ENCODE data around the gene TM9SF3.

The TM9SF3 gene

DNA sequence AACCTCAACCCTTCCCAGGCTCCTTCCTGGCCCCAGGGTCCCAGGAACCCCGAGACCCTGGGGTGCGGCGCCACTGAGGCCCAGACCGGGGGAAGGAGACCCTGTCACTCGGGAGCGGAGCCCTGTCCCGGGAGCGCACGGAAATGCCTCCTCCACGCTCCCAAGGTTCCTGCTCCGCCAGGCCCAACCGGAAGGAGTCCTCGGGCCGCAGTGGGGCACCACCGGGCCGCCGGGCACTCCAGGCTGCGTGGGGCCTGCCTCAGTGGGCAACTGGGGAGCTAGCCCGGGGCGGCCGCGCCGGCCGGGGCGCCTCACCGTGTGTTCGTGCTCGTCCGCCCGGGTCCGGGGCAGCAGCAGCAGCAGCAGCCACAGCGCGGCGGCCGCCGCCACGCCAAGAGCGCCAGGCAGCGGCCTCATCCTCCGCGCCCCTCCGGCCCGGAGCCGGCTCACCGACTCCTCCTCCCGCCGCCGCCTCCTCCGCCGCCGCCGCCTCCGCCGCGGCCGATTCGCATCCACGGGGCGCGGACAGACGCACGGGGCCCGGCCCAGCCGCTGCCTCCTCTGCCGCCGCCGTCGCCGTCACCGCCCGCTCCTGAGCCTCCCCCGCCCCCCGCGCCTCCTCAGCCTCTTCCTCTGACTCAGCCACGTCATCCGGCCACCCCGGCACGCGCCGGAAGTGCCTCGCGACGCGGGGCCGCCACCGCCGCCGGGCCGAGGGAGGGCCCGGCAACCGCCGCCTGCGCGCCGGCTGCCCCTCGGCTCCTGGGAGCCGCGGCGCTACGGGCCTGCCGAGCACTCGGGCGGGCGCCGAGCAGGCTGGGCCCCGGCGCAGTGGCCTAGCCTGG is at the start of gene TM9SF3:
TM9SF3 (minus strand) TSS at position 594 of the 845 bp plus-strand sequence; CDS start at position 417, 177 bp downstream.
- peak; percentile 33 for DNase-seq (ENCODE audit: low read depth)

DNA sequence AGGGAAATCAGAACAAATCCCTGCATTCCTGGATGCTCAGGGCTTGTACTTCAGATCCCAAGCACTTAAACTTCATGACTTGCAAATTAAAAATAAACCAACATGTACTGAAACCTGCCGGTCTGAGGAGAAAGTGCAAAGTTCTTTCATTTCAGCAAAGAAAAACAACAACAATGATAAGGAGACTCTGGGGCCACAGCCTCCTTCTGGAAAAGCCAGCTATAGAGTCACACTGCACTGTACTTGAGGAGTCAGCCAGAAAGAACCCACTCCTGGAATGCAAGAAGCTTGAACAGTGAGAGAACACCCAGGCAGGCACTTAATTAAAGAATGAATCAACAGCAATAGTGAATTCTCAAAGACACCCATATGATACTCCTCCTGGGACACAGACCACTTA is 49.7 kb upstream of the TM9SF3 start:
- DNase-seq (ENCODE audit: low read depth): no peak

DNA sequence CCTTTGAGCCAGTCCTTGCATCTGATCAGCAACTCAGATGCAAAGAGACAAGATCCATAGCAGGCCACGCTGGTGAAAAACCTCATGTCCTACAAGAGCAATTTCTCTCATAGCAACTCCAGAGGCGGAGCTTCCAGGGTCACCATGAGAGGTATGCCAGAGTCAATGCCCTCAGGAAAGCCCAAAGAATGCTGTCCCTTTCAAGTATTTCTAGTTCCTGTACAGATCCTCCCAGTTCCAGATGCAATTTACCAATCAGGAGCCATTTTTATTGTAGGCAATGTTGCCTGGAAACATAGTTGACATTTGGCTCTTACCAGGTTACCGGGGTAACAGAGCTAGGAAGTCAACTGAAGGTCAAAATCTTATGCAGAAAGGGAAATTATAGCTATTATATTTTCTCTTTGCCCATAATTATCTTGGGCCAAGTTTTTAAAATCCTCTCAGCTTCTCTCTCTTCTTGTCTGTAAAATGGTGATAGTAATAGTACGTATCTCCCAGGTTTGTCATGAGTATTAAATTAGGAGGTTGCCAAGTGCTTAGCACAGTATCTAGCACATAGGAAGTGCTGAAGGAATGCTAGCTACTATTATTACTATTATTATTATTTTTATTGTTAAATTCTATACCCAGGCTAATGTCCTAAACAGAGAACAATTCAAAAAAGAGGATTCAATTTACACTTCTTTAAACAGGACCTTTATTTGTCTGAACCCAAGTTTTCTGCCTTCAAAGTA is 46.3 kb upstream of the TM9SF3 start:
- DNase-seq (ENCODE audit: low read depth): no peak

DNA sequence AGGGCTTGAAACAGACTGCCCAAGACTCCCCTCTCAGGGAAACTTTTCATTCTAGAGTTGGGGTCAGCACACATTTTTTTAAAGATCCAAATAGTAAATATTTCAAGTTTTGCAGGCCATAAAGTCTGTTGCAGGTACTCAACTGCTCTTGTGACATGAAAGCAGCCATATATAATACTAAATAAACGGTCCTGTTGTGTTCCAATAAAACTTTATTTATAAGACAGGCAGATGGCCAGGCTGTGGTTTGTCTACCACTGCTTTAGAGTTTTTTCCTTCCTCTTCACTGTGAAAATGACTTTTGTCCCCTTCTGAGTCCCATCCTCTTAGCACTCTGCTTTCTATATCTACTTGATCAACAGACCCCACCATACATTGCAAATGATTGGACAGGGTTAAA is 40.5 kb upstream of the TM9SF3 start:
- no peak for DNase-seq (ENCODE audit: low read depth)

DNA sequence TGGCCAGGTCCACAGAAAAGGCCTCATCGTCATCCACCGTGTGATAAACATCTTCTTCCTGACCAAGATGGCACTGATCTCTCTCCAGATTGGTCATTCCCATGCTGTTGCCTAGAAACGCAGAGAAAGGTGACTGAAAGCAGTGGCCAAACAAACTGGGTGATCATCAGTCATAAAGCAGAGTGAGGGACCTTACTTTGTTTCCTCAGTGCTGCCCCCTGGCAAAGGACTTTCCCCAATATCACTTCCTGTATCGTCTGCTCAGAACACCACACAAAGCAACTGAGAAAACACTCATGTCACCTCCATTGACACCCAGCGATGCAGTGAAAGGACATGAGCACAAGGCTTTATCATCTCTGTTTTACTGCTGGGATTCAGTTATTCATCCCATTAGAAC is 40.0 kb upstream of the TM9SF3 start:
- DNase-seq (ENCODE audit: low read depth): no peak

DNA sequence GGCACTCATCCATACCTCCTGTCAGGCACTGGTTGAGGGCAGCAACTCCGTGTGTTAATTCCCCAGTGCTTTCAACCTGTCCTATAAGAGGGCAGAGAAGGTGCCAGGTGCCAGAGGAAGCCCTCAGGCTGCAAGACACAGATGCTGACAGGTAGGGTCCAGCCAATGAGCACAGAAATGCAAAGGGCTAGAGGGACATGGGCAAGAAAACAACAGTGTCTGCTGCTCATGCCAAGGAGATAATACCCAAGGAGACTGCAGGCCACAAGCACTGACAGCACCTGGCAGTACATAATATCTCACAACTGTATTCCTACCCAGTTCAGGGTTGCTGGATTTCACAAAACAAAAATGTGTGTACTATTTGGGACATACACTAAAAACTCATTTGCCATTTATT is 38.4 kb upstream of the TM9SF3 start:
- DNase-seq (ENCODE audit: low read depth): no peak

DNA sequence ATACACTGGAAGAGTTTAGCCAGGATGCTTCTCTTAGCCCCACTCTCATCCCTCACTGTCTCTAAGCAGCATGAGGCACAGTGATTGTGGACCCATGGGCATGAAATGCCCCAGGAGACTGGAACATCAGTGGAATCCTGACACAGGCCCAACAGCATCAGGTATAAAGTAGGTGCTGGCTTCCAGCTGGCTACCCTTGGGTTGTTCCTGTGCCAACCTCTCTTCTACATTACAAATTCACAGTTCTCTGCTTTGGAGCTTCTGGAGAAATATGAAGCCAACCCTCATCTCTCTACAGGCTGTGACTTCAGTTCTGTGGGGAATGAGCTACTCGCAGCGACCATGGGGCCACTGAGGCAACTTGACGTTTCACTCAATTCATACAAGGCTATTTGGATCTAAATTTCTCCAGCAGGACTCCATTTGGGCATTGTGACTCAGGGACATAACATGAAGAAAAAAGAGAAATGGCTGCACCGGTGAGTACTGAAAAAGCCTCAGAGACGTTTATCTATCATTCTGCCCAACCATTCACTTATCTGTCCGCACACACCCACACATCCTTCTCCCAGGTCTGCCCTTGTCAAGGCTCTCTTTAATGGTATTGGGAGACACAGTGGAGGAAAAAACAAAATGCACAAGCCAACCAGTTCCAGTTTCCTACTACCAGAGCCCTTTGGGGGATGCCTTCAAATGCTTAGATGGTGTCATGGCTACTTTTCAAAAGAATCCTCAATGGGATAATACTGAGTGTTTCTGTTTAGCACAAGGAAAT is 35.4 kb upstream of the TM9SF3 start:
- DNase-seq (ENCODE audit: low read depth): no peak

DNA sequence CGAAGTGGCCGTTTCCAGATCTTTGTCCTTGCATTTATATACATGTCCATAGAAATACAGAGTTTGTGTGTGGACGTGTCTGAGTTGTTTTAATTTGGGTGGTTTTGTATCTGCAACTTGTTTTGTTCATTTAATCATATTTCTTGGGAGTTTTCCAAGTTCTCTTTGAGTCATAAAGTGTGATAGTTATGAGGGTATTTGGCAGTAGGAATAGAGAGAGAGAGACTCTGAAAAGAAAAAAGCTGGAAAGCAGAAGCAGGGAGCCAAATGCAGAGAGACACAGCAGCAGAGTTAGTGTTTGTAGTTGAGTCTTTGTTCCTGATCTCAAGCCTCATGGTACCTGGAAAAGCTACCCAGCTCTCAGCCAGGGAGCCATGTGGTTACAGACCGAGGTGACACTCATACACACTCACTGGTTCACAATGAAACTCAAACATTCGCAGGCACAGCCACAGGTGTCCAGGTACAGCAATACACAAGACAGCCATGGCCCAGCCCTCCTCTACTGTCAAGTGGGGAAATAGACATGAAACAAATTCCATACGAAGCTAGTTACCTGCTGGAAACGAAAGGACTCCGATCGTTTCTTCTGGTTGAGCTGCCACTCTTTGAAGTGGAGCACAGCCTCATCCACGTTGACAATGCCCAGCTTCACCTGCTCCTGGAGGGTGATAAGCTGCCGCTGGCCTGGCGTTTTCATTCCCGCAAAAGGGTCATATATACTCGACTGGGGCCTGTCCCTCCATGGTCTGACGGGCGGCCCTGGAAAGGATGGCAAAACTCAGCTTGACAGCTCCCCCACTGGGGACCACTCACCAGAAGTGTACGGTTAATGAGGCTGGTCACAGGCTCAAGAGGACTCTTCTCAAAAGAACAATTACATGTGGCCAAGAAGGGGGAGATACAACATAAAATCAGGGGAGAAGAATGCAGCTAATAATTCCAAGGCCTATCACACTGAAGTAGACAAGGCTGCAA is 33.3 kb upstream of the TM9SF3 start:
- no peak for DNase-seq (ENCODE audit: low read depth)

DNA sequence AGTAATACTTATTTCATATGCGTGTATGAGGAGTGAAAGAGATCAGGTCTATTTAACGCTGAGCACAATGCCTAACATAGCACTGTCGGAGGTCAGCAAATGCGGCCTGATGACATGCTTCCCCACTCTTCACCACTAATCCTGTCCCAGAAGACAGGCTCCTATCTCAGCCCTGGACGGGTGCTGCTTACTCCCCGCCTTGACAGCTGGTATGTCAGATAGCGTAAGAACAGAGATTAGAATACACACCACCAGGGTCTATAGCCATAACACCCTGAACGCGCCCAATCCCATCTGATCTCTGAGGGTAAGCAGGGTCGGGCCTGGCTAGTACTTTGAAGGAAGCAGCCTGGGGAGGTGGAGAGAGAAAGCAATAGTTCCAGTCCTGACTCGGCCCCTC is 32.3 kb upstream of the TM9SF3 start:
- no peak for DNase-seq (ENCODE audit: low read depth)

DNA sequence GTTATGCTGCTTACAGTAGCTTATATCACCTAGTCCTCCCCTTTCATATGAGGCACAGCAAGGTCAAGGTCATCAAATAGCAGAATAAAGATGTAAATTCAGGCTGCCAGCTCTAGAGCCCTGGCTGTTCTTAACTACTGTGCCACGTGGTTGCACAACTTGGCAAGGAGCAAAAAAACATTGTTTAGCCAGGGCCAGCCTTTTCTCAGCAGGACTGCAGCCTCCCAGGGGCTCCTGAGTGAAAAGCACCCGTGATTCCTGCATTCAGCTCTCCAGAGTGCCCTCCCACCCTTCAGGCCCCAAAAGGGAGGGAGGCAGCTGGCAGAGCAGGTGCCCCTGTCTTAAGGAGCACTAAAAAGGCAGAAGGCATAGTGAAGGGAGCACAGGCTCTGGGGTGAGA is 31.8 kb upstream of the TM9SF3 start:
- no peak for DNase-seq (ENCODE audit: low read depth)

DNA sequence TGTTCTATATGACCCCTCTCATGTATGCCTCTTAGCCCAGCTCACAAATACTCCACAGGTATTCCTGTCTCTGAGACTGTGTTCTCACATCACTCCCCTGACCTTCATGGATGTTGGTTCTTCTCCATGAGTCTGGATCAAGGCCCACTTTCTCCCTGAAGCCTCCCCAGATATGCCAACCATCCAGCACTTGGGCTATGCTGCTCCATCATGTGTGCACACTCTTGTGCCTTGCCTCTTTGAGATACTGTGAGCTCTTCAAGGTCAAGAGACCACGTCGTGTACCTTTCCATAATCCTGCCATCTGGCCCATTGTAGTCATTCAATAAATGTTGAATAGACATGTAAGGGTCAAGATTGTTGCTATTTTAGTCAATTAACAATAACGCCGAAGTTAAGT is 30.1 kb upstream of the TM9SF3 start:
- DNase-seq (ENCODE audit: low read depth): no peak

DNA sequence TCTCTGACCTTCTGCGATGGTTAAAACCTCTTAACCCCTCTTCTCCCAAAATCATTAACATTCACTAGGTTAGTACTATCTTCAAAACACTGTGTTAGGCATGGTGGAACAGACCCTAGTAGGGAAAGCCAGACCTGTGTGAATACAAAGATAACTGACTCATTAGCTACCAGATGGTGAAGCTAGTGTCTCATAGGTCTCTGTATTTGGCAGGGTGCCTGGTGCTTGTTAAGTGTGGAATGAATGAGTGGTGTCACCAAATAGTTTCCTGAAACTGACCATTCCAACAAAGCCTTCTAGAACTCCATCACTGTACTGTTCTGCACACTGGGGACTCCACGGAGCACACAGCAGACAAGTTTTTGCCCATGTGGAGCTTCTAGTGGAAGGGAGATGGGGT is 27.7 kb upstream of the TM9SF3 start:
- DNase-seq (ENCODE audit: low read depth): peak; percentile 66

DNA sequence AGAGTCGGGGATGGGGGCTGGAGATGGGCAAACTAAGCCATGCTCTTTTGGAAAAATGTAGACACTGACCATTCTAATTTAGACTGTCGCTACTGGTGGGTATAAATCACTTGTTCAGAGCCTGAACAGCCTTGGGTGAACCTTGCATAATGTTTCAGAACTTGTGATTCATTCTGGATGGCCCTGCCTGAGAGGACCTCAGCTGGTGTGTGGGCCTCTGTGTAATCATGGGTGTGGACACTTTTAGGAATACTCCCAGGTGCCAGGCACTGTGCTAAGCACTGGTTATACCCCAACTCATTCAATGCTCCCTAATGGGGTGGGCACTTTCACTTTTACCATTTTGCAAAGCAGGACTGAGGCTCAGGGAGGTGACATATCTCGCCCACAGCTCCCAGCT is 26.8 kb upstream of the TM9SF3 start:
- no peak for DNase-seq (ENCODE audit: low read depth)

DNA sequence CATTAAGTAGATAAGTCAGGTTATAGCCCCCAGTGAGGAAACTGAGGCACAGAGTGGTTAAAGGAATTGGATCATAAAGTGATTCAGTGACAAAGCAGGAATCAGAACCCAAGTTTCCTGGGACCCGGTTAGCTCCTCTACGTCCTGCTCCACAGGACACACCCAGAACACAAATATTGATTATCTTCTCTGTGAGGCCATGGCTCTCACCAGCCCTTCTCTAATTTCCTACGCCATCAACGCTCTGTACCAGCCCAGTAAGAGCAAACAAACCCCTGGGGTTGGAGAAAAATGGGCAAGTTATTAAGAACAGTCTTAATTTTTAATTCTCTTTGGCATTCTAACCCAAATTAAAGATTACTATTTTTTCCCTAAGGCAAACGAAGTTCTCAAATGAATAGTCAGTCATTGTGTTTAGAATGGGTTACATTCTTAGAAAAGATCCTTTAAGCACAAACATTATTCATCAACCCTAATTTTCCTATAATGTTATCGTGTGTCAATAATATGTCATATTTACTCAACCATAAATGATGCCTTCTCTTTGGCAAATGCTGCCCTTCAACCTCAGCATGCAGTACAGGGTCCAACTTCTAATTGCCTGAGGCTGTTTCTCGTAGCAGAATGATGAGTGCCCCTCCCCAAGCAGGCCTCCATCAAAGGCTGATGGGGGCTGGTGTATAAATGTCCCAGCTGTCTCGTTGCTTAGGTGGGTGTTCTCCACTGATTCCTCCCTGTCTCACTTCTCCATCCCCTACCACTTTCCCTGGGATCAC is 25.4 kb upstream of the TM9SF3 start:
- no peak for DNase-seq (ENCODE audit: low read depth)

DNA sequence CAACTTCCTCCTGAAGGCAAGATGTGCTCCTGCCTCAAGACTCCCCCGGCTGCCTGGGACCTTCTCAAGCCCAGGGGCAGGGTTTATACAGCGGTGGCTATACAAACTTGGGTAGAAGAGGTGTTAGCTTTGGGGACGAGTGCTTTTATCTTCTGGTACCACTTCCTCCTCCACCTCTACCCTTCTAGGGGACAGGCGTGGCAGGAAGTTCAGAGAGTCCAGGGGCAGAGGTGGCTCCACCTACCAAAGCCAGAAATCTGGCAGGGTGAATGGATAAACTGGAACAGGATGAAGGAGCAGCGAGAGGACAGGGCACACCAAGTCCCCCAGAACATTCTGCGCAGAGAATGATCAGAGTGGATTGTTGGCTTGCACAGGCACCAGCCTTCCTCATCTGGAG is 24.0 kb upstream of the TM9SF3 start:
- no peak for DNase-seq (ENCODE audit: low read depth)

DNA sequence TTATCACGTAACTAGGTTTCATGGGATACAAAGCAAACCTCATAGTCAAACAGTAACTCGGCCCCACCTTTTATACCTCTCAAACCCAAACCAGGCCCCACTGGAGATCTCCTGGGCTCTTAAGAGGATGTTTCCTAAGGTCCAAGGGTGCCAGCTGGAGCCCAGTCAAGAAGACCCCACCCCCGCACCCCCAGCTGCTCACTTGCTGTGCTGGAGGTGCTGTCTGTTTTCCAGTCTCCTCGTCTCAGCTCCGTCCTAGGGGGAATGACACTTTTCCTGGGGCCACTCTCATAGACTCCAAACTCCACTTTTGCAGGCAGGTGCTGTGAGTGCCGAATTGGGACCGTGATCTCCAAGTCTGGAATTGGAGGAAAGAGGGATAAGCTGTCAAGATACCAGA is 22.7 kb upstream of the TM9SF3 start:
- DNase-seq (ENCODE audit: low read depth): no peak

DNA sequence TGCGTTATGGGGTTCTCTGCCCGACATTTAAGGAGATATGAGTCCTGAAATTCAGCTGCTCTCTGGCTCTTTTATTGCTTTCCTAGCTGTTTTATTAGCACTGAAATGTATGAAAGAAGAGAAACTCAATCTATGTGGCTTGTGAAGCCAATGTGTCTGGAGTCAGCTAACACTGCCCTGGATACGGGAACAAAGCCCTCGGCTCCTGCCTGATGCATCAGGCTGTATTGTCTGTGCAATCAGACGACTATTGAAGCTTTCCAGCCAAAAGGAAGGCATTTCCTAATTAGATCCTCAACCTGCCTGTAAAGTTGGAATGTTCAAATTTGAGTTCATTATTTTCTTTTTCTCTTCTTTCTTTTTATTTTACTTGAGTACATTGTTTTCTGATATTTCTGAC is 22.0 kb upstream of the TM9SF3 start:
- no peak for DNase-seq (ENCODE audit: low read depth)

DNA sequence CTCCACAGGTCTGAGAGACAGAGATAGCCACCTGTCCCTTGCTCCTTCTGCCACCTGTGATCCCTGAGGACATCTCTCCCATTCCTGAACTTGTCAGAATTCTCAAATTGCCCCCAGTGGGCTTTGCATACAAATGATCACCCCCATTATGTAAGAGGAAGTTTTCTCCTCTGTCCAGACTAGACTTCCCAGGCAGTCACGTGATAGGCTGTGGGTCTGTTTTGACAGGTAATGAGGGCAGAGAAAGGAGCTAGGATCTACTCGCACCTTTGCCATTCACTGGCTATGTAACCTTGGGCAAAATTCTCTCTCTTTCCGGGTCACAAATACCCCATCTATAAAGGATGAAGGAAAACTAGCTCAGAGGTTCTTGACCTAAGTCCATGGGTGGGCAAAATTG is 21.4 kb upstream of the TM9SF3 start:
- DNase-seq (ENCODE audit: low read depth): no peak

DNA sequence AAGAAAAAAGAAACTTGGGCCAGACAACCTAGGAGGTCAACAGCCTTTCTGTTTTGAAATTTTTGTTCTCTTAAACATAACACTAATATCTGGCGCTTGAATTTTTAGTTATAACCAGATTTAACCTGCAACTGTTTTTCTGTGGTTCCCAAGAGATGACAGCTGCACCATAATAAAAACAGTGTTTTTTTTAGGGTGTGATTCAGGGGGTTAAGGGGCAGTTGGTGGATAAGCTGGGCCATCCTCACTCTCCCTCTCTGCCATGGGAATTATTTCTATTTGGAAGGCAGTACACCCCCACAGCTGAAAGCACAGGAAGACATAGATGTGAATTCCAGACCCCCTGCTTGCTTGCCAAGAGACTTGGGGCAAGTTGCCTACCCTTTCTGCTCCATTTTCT is 20.1 kb upstream of the TM9SF3 start:
- DNase-seq (ENCODE audit: low read depth): no peak

DNA sequence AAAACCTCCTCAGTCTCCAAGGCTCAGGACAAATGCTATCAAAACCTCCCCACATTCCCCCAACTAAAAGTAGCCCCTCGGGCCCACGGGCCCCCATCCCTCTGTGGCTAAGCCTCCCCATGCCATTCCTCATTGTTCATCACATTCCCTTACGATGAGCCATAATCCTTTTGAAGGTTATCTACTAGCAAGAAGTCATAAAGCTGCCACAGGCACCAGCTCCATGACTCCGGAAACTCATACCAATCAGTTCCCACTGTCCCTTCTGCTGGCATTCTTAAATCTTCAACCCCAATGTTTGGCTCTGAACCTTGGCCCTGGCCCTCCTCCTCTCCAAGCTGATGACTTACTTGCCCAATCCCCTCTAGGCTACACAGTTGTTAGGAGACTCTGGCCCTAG is 19.4 kb upstream of the TM9SF3 start:
- peak; percentile 61 for DNase-seq (ENCODE audit: low read depth)

DNA sequence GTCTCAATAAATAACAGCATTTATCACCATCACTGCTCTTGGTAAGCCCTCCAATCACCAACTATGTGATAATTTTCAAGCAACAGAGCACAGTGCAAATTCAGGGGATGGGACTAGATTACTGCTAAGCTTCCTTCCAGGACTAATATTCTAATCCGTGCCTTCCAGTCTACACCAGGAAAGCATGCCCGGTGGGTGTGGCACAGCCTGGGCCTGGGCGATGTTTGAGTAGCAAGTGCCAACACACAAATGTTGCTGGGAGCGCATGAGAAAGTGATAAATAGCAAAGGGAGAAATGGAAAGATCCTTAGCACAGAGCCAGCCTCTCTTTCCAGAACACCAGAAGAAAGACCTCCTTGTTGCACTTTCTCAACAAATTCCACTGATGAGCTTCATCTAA is 13.5 kb upstream of the TM9SF3 start:
- DNase-seq (ENCODE audit: low read depth): no peak

Data from HS-27A (cell line).